GM10266 (cell line): ENCODE results near the gene GABRR2.

Experiments
- DNase-seq: peaks from one replicate; pipeline ENCODE4 v3.0.0; 2012; ENCODE audit errors: extremely low spot score
- CTCF ChIP-seq: IDR thresholded peaks from 2 replicates; pipeline ENCODE4 v1.5.1; 2012; ENCODE audit warnings: mild to moderate bottlenecking, low read depth; ENCODE audit not compliant: control insufficient read depth, insufficient read depth; ENCODE audit errors: missing control alignments

GABRR2 gene

GRCh38 chr6:89324304-89324703 is 9.2 kb upstream of the GABRR2 start:
- DNase-seq, result no peak
- TF ChIP-seq CTCF, result no peak

DNA sequence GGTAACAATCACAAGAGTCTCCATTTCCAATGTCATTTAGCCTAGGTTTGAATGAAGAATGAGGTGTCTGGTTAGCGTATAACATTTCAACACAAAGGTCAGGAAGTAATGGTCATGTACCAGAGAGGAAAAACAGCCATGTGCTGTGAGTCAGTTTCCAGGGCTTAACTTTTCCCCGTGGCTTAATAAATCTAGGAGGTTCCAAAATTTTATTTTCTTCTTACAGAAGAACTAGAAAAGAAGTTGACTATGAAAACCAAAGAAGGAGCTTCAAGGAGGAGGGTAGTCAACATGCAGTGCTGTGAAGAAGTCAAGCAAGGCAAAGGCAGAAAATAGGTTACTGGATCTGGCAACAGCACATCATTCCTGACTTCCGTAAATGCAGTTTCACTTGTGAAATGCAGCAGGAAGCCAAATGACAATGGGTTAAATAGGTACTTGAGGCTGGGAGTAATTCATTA is 8.4 kb upstream of the GABRR2 start:
- DNase-seq, result no peak
- TF ChIP-seq CTCF, result no peak

GRCh38 chr6:89321131-89321970 is 6.3 kb upstream of the GABRR2 start:
- DNase-seq, result no peak
- no peak for TF ChIP-seq CTCF

DNA sequence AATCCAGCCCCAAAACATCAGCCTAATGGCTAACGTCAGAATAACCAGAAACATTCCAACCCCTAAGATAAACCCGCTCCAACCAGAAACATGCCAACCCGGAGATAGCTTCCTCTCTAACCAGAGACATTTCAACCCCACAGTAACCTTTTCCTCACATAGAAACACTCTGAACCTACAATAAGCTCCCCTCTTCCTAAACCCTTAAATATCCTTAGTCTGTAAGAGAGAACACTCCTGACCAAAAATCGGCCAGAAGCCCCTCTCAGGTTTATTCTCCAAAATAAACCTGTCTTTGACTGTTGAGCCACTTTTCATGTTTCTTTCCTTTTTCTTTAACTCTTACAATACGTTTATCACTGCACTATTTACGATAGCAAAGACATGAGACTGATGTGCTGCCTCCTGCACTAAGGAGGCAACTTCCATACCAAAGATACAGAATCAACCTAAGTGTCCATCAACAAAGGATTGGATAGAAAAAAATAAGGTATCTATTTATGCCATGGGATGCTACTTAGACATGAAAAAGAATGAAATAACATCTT is 5.0 kb upstream of the GABRR2 start:
- TF ChIP-seq CTCF, result no peak
- no peak for DNase-seq

DNA sequence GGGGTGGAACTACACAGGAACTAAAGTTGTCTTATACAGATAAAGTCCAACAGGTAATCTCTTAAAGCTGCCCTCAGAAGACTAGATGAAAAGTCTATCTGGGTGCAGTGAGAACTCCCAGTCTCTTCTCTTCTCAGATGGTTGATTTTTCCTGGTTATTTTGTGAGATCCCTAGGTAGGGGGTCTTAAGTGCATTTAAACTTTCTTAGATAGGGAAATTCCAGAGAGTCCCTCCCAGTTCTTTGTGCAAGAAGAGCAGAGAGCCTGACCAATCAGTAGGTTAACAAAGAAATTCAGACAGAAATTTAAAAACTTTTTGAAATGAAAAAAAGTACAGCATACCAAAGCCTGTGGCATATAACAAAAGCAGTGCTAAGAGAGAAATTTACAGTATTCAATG is 2.0 kb upstream of the GABRR2 start:
- DNase-seq, result no peak
- TF ChIP-seq CTCF, result no peak

- no peak for DNase-seq
Observed at GRCh38 chr6:89314692-89315091, 407 bp downstream of the GABRR2 start.

More at GRCh38 chr6:89314692-89315091, 407 bp downstream of the GABRR2 start:
- TF ChIP-seq CTCF, result no peak
